ENCODE measurements around the gene TPSD1.
"Not testable (repeated sequence)": the region's sequence is repeated elsewhere in the genome, so short reads cannot be mapped to it uniquely, and the experiment has no call there.

TPSD1 gene

GRCh38 chr16:1291576-1291974 lies 35.7 kb downstream of the TPSD1 start:
- peaks cover 46 to 75% of the 10 kb centered on the region in 2 experiments for H3K27me3 ChIP-seq (ENCODE audit: control insufficient read depth in 1 of 2, insufficient read depth in 1 of 2, low read length in 2 of 2)
- no peak overlapping the region for H2AK5ac ChIP-seq (ENCODE audit: low read length, severe bottlenecking)
- H3K36me3 ChIP-seq (ENCODE audit: control insufficient read depth in 1 of 2, insufficient read depth in 2 of 2, low read depth in 1 of 2, low read length in 2 of 2): no peaks in the 10 kb centered on the region
- no peak overlapping the region for H3K23ac ChIP-seq (ENCODE audit: low read length in 2 of 2)
- no peak overlapping the region for H2BK12ac ChIP-seq (ENCODE audit: low read length in 2 of 2)
- no peak overlapping the region for H3K9ac ChIP-seq (ENCODE audit: low read length)
- H4K91ac ChIP-seq (ENCODE audit: low read length): no peak overlapping the region
- H2BK5ac ChIP-seq (ENCODE audit: low read depth, low read length, poor library complexity, severe bottlenecking): no peak overlapping the region
- no peaks in the 10 kb centered on the region for H3K79me1 ChIP-seq (replicated peaks; ENCODE audit: low read length, poor library complexity, severe bottlenecking)
- H3K4me1 ChIP-seq (ENCODE audit: control insufficient read depth, insufficient read depth, low read depth, low read length): no peaks in the 10 kb centered on the region
- 83% methylated on average over 17 of the region's 17 CpGs for WGBS
- H3K4ac ChIP-seq (ENCODE audit: low read depth in 1 of 2, low read length in 2 of 2): no peak overlapping the region
- no peak overlapping the region for H2AFZ ChIP-seq (ENCODE audit: low read depth, low read length)
- H3K14ac ChIP-seq (ENCODE audit: low read length in 2 of 2): no peak overlapping the region
- no peak overlapping the region for H3K18ac ChIP-seq (ENCODE audit: low read depth in 1 of 2, low read length in 2 of 2)
- H3K27ac ChIP-seq (ENCODE audit: low read length, poor library complexity, severe bottlenecking): no peak overlapping the region
- no peak overlapping the region for H2BK120ac ChIP-seq (ENCODE audit: low read depth, low read length)
- H2BK15ac ChIP-seq (ENCODE audit: low read depth, poor library complexity, severe bottlenecking): no peak overlapping the region
- H3K4me3 ChIP-seq (ENCODE audit: insufficient read depth in 1 of 2, low read depth in 1 of 2, low read length in 2 of 2): no peak overlapping the region
- no peak for DNase-seq
- H4K8ac ChIP-seq (ENCODE audit: low read length): no peak overlapping the region
- no peaks in the 10 kb centered on the region for H3K9me3 ChIP-seq (ENCODE audit: control insufficient read depth, low read length)
- no peak overlapping the region for H3K4me2 ChIP-seq (ENCODE audit: low read length, poor library complexity, severe bottlenecking)

- not testable (repeated sequence) for H2BK120ac ChIP-seq (ENCODE audit: low read depth, low read length); H2AFZ ChIP-seq (ENCODE audit: low read depth, low read length); H4K91ac ChIP-seq (ENCODE audit: low read length); H2AK5ac ChIP-seq (ENCODE audit: low read length, severe bottlenecking); H3K4me2 ChIP-seq (ENCODE audit: low read length, poor library complexity, severe bottlenecking); H3K14ac ChIP-seq (ENCODE audit: low read length in 2 of 2); H2BK5ac ChIP-seq (ENCODE audit: low read depth, low read length, poor library complexity, severe bottlenecking); H3K79me1 ChIP-seq (replicated peaks; ENCODE audit: low read length, poor library complexity, severe bottlenecking); H3K9me3 ChIP-seq (ENCODE audit: control insufficient read depth, low read length); H2BK12ac ChIP-seq (ENCODE audit: low read length in 2 of 2); H3K4me1 ChIP-seq (ENCODE audit: control insufficient read depth, insufficient read depth, low read depth, low read length); H3K4me3 ChIP-seq (ENCODE audit: insufficient read depth in 1 of 2, low read depth in 1 of 2, low read length in 2 of 2); H3K27ac ChIP-seq (ENCODE audit: low read length, poor library complexity, severe bottlenecking); H3K23ac ChIP-seq (ENCODE audit: low read length in 2 of 2); H3K9ac ChIP-seq (ENCODE audit: low read length); DNase-seq; H4K8ac ChIP-seq (ENCODE audit: low read length); H3K18ac ChIP-seq (ENCODE audit: low read depth in 1 of 2, low read length in 2 of 2); H3K36me3 ChIP-seq (ENCODE audit: control insufficient read depth in 1 of 2, insufficient read depth in 2 of 2, low read depth in 1 of 2, low read length in 2 of 2); H2BK15ac ChIP-seq (ENCODE audit: low read depth, poor library complexity, severe bottlenecking); H3K4ac ChIP-seq (ENCODE audit: low read depth in 1 of 2, low read length in 2 of 2)
- peaks cover 44 to 70% of the 10 kb centered on the region in 2 experiments for H3K27me3 ChIP-seq (ENCODE audit: control insufficient read depth in 1 of 2, insufficient read depth in 1 of 2, low read length in 2 of 2)
- WGBS: 90% methylated on average over 3 of the region's 6 CpGs
Measured at GRCh38 chr16:1292208-1292607, 36.3 kb downstream of the TPSD1 start.

- not testable (repeated sequence) for H3K4me3 ChIP-seq (ENCODE audit: insufficient read depth in 1 of 2, low read depth in 1 of 2, low read length in 2 of 2); H3K4ac ChIP-seq (ENCODE audit: low read depth in 1 of 2, low read length in 2 of 2); H3K79me1 ChIP-seq (replicated peaks; ENCODE audit: low read length, poor library complexity, severe bottlenecking); H2AK5ac ChIP-seq (ENCODE audit: low read length, severe bottlenecking); H4K8ac ChIP-seq (ENCODE audit: low read length); H2BK5ac ChIP-seq (ENCODE audit: low read depth, low read length, poor library complexity, severe bottlenecking); H2BK15ac ChIP-seq (ENCODE audit: low read depth, poor library complexity, severe bottlenecking); H2BK12ac ChIP-seq (ENCODE audit: low read length in 2 of 2); H3K18ac ChIP-seq (ENCODE audit: low read depth in 1 of 2, low read length in 2 of 2); H3K4me2 ChIP-seq (ENCODE audit: low read length, poor library complexity, severe bottlenecking); H3K4me1 ChIP-seq (ENCODE audit: control insufficient read depth, insufficient read depth, low read depth, low read length); H3K9ac ChIP-seq (ENCODE audit: low read length); H2AFZ ChIP-seq (ENCODE audit: low read depth, low read length); H3K14ac ChIP-seq (ENCODE audit: low read length in 2 of 2); H3K36me3 ChIP-seq (ENCODE audit: control insufficient read depth in 1 of 2, insufficient read depth in 2 of 2, low read depth in 1 of 2, low read length in 2 of 2); H3K9me3 ChIP-seq (ENCODE audit: control insufficient read depth, low read length); DNase-seq; H3K23ac ChIP-seq (ENCODE audit: low read length in 2 of 2); H2BK120ac ChIP-seq (ENCODE audit: low read depth, low read length); H3K27ac ChIP-seq (ENCODE audit: low read length, poor library complexity, severe bottlenecking); H4K91ac ChIP-seq (ENCODE audit: low read length)
- 88% methylated on average over 7 of the region's 8 CpGs for WGBS
- H3K27me3 ChIP-seq (ENCODE audit: control insufficient read depth in 1 of 2, insufficient read depth in 1 of 2, low read length in 2 of 2): peaks cover 39 to 64% of the 10 kb centered on the region in 2 experiments
Measured at GRCh38 chr16:1292808-1293207, 36.9 kb downstream of the TPSD1 start.

- Histone ChIP-seq H3K4ac (ENCODE audit: low read depth in 1 of 2, low read length in 2 of 2) (no peak overlapping the region), H2BK120ac (ENCODE audit: low read depth, low read length) (no peak overlapping the region), H2BK5ac (ENCODE audit: low read depth, low read length, poor library complexity, severe bottlenecking) (no peak overlapping the region), H3K4me3 (ENCODE audit: insufficient read depth in 1 of 2, low read depth in 1 of 2, low read length in 2 of 2) (no peak overlapping the region), H3K18ac (ENCODE audit: low read depth in 1 of 2, low read length in 2 of 2) (no peak overlapping the region), H3K79me1 (replicated peaks; ENCODE audit: low read length, poor library complexity, severe bottlenecking) (no peaks in the 10 kb centered on the region), H3K4me1 (ENCODE audit: control insufficient read depth, insufficient read depth, low read depth, low read length) (peaks cover 3% of the 10 kb centered on the region), H3K27ac (ENCODE audit: low read length, poor library complexity, severe bottlenecking) (no peak overlapping the region), H3K27me3 (ENCODE audit: control insufficient read depth in 1 of 2, insufficient read depth in 1 of 2, low read length in 2 of 2) (peaks cover 33 to 60% of the 10 kb centered on the region in 2 experiments), H2BK12ac (ENCODE audit: low read length in 2 of 2) (no peak overlapping the region), H3K9ac (ENCODE audit: low read length) (no peak overlapping the region), H4K91ac (ENCODE audit: low read length) (no peak overlapping the region), H3K4me2 (ENCODE audit: low read length, poor library complexity, severe bottlenecking) (no peak overlapping the region), H2AFZ (ENCODE audit: low read depth, low read length) (no peak overlapping the region), H3K23ac (ENCODE audit: low read length in 2 of 2) (no peak overlapping the region), H3K9me3 (ENCODE audit: control insufficient read depth, low read length) (no peaks in the 10 kb centered on the region), H2BK15ac (ENCODE audit: low read depth, poor library complexity, severe bottlenecking) (no peak overlapping the region), H4K8ac (ENCODE audit: low read length) (no peak overlapping the region), H3K36me3 (ENCODE audit: control insufficient read depth in 1 of 2, insufficient read depth in 2 of 2, low read depth in 1 of 2, low read length in 2 of 2) (no peaks in the 10 kb centered on the region), H2AK5ac (ENCODE audit: low read length, severe bottlenecking) (no peak overlapping the region), H3K14ac (ENCODE audit: low read length in 2 of 2) (no peak overlapping the region)
- no peak for DNase-seq
- 75% methylated on average over 10 of the region's 11 CpGs for WGBS
Measured at GRCh38 chr16:1293921-1294656, 38.2 kb downstream of the TPSD1 start.

Measured in mesenchymal stem cell (in vitro differentiated cells and primary cell).